C4-2B (cell line): ENCODE results near the gene GALNT9.

Experiments
- CTCF ChIP-seq: fragments of 450-650 bp; conservative IDR thresholded peaks from 2 replicates; pipeline ENCODE4 v1.5.1; 2017; ENCODE audit warnings: mild to moderate bottlenecking
- ZFX ChIP-seq: fragments of 450-650 bp; IDR thresholded peaks from 2 replicates; pipeline ENCODE4 v1.6.1; 2017

DNA sequence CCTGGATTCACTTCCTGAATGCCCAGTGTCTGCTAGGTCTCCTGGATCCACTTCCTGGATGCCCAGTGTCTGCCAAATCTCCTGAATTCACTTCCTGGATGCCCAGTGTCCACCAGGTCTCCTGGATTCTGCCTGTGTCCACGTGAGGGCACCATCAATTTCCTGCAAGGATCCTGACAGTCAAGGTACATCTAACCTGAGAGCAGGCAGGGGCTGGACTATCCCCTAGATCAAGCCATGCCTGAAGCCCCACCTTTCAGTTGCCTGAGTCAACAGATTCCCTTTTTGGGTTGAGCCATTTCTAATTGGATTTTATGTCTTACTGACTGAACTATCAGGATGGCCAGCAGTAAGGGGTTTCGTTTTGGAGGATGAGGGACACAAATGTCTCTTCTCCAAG, 49.5 kb downstream of the GALNT9 start:
- TF ChIP-seq CTCF (no peak), ZFX (no peak)
